Adrenal gland (tissue), 12 donors: ENCODE data around the gene MICU2. TPM values are rescaled to one million over a fixed set of nuclear protein-coding genes. Genes with fewer than 3 reads are reported as not detected.
"Not testable (repeated sequence)": the region's sequence is repeated elsewhere in the genome, so short reads cannot be mapped to it uniquely, and the experiment has no call there.

Experiments
- DNase-seq, 7 donors: peaks; one replicate each; pipeline ENCODE4 v3.0.0-alpha.2; 2019 to 2020
- H3K27ac ChIP-seq, 5 donors: fragments of 200-600 bp; sonication (generic) in 4 of 5; 1 replicate in 3 of 5; 2 replicates in 2 of 5; pipeline versions ENCODE4 v1.5.1 to v1.8.0; 2016 to 2020; ENCODE audit warnings: mild to moderate bottlenecking in 1 of 5
- H3K27me3 ChIP-seq: fragments of 200-600 bp; 2 replicates; pipeline ENCODE4 v1.8.0; 2021
- H3K36me3 ChIP-seq, 2 donors: fragments of 200-600 bp; replicated peaks in 1 of 2; 1 replicate in 1 of 2; 2 replicates in 1 of 2; pipeline versions ENCODE4 v1.5.1 to v1.8.0; 2018 to 2022
- H3K4me1 ChIP-seq, 2 donors: fragments of 200-600 bp; replicated peaks in 1 of 2; 1 replicate in 1 of 2; 2 replicates in 1 of 2; pipeline versions ENCODE4 v1.5.1 to v1.8.0; 2018 to 2021
- H3K4me3 ChIP-seq, 4 donors: fragments of 200-600 bp; sonication (generic) in 3 of 4; one replicate each; pipeline ENCODE4 v1.5.1; 2016 to 2018
- H3K9me3 ChIP-seq, 3 donors: fragments of 200-600 bp; sonication (generic) in 1 of 3; replicated peaks in 1 of 3; 1 replicate in 2 of 3; 2 replicates in 1 of 3; pipeline versions ENCODE4 v1.5.1 to v1.8.0; 2016 to 2021
- POLR2A ChIP-seq, 2 donors: fragments of 450-650 bp; IDR thresholded peaks; one replicate each; pipeline ENCODE4 v1.6.1; 2017; ENCODE audit warnings: antibody characterized with exemption in 2 of 2, mild to moderate bottlenecking in 2 of 2, moderate library complexity in 1 of 2
- WGBS, 4 donors: extraction: QIAGEN DNeasy Blood & Tissue Kit in 2 of 4; methylation state at CpG; one replicate each; pipeline versions ENCODE4 v1.1.5 to v1.1.7; 2013 to 2017; 5-methylcytosine and 5-hydroxymethylcytosine counted together
- intact Hi-C, 2 donors: fragments of 100-400 bp; cut with DNase I; formaldehyde crosslinking; loops; one replicate each; pipeline versions ENCODE4 v1.14.1 to v1.15.0; 2022 to 2023
- polyA plus RNA-seq, 3 donors: library from polyadenylated mRNA; stranded (reverse); fragments of 200-250 nt in 2 of 3; fragments of 350-450 nt in 1 of 3; fragmentation: Illumina TruSeq in 1 of 3; extraction: RNeasy Lipid Tissue Mini Kit (QIAGEN cat#74804) in 1 of 3; gene quantifications; one replicate each; pipeline ENCODE4 v1.2.3, GENCODE V29; 2013 to 2014
- total RNA-seq, 9 donors: library from RNA; depleted of rRNA in 4 of 9; stranded (reverse); fragments of >200 nt in 4 of 9; fragments of 120-200 nt in 1 of 9; fragmentation: NEBNext Ultra II Directional in 1 of 9; extraction: Animal tissue kit (Norgen Biotek cat#: 25700) in 1 of 9; gene quantifications; one replicate each; pipeline versions ENCODE4 v1.1.0 to v1.2.4, GENCODE V29; 2013 to 2023
- TF ChIP-seq, protein P1 (sequence below), 6 experiments: fragments of 450-650 bp in 4 of 6; fragments of 200-600 bp in 2 of 6; sonication (generic) in 1 of 6; IDR thresholded peaks; 1 replicate in 5 of 6; 2 replicates in 1 of 6; pipeline versions ENCODE4 v1.5.1 to v1.8.0; 2016 to 2021; ENCODE audit warnings: antibody characterized with exemption in 6 of 6, mild to moderate bottlenecking in 2 of 6, moderate library complexity in 1 of 6
- donor health status: healthy with polysubstance abuse.
- donor health status: Bipolar disorder and iron deficiency.
- donor health status: DM: yes; HTN: yes; CAD: no.
- donor health status: DM: no; HTN: no; CAD: no.
- donor health status: DM: no; HTN: no; CAD: no.
- donor health status: DM: yes; HTN: yes; CAD: no.

Gene MICU2
- total and polyA plus RNA-seq, 12 donors: 39.7 to 157 (median 59.7) TPM

DNA sequence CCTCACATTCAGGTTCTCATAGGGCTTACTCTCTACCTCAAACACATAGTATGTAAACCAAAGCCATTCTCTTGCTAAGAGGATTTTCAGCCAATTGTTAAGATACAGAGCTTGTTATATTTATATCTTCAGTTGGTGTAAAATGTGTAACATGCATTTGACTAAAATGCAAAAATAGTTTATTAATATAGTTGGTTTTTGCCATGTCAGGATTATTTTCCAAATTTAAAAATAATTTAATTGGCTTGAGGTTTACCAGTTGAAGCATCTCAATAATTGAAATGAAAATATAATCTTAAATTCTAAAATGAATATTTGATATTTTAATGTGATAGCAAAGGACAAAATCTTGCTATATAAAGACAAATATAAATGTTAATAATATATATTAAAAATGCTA lies 7.2 kb downstream of the MICU2 start:
- Histone ChIP-seq H3K9me3 (peaks cover 0 to 5% (median 0%) of the 10 kb centered on the region in 3 donors), H3K4me3 (no peak overlapping the region), H3K27ac (no peak overlapping the region), H3K36me3 (no peaks in the 10 kb centered on the region), H3K27me3 (no peaks in the 10 kb centered on the region), H3K4me1 (peaks cover 0 to 5% of the 10 kb centered on the region in 2 donors)
- intact Hi-C loops: no loop called here
- no peak for TF ChIP-seq POLR2A (IDR thresholded peaks at IDR 0.05)
- TF ChIP-seq, protein P1, sequence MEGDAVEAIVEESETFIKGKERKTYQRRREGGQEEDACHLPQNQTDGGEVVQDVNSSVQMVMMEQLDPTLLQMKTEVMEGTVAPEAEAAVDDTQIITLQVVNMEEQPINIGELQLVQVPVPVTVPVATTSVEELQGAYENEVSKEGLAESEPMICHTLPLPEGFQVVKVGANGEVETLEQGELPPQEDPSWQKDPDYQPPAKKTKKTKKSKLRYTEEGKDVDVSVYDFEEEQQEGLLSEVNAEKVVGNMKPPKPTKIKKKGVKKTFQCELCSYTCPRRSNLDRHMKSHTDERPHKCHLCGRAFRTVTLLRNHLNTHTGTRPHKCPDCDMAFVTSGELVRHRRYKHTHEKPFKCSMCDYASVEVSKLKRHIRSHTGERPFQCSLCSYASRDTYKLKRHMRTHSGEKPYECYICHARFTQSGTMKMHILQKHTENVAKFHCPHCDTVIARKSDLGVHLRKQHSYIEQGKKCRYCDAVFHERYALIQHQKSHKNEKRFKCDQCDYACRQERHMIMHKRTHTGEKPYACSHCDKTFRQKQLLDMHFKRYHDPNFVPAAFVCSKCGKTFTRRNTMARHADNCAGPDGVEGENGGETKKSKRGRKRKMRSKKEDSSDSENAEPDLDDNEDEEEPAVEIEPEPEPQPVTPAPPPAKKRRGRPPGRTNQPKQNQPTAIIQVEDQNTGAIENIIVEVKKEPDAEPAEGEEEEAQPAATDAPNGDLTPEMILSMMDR (IDR thresholded peaks at IDR 0.05): no peak
- no peak for DNase-seq

DNA sequence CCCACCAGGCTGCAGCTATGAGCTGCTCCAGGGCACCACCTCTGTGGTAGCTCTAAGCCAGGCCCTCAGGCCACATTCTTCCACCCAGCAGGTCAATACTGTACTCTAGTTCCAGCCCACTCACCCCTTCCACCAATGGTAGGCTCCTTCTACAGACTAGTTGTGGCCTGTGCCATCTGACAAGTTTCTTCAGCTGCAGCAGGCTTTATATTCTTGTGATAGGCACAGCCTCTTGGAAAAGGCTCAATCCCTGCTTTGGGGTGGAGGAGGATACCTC lies 8.5 kb downstream of the MICU2 start:
- Histone ChIP-seq H3K4me3 (no peak overlapping the region), H3K9me3 (peaks cover 0 to 5% (median 0%) of the 10 kb centered on the region in 3 donors), H3K4me1 (no peaks in the 10 kb centered on the region), H3K27ac (no peak overlapping the region), H3K27me3 (no peaks in the 10 kb centered on the region), H3K36me3 (no peaks in the 10 kb centered on the region)
- intact Hi-C loops: no loop called here
- no peak for DNase-seq
- no peak for TF ChIP-seq POLR2A (IDR thresholded peaks at IDR 0.05)
- TF ChIP-seq, protein P1 (IDR thresholded peaks at IDR 0.05): no peak

DNA sequence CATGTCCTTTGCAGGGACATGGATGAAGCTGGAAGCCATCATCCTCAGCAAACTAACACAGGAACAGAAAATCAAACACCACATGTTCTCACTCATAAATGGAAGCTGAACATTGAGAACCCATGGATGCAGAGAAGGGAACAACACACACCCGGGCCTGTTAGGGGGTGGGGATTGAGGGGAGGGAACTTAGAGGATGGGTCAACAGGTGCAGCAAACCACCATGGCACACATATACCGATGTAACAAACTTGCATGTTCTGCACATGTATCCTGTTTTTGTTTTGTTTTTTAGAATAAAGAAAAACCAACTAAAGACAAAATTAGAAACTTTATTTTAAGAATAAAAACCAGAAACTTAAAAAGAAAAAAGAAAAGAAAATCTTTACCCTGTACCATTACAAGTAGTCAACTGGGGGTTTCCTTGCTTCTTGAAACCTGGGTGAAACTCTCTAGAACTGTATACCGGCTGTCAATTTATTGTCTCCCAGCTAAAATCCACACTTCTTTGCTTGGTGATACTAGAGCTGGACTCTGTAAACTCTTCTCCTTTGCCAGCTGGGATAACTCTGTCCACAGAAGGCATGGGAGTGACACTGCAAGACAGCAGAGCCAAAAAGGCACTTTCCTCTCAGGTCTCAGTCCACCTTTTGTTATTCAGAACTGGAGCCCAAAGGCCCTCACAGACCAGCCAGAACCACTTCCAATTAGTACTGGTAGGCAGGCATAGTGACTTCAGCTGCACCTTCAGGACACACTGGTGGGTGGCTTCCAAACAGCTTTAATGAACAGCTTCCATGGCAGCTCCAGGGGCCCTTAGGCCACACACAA lies 9.0 kb downstream of the MICU2 start:
- H3K9me3 ChIP-seq: peaks cover 0 to 5% (median 0%) of the 10 kb centered on the region in 3 donors
- intact Hi-C loops: no loop called here
- H3K4me1 ChIP-seq: no peaks in the 10 kb centered on the region
- H3K27ac ChIP-seq: no peak overlapping the region
- WGBS, 4 donors: 62 to 91% (median 76%) methylated on average over 3 of the region's 3 CpGs
- no peak for DNase-seq
- TF ChIP-seq, protein P1 (IDR thresholded peaks at IDR 0.05): no peak
- no peak for TF ChIP-seq POLR2A (IDR thresholded peaks at IDR 0.05)
- H3K4me3 ChIP-seq: no peak overlapping the region
- no peaks in the 10 kb centered on the region for H3K36me3 ChIP-seq
- no peaks in the 10 kb centered on the region for H3K27me3 ChIP-seq

DNA sequence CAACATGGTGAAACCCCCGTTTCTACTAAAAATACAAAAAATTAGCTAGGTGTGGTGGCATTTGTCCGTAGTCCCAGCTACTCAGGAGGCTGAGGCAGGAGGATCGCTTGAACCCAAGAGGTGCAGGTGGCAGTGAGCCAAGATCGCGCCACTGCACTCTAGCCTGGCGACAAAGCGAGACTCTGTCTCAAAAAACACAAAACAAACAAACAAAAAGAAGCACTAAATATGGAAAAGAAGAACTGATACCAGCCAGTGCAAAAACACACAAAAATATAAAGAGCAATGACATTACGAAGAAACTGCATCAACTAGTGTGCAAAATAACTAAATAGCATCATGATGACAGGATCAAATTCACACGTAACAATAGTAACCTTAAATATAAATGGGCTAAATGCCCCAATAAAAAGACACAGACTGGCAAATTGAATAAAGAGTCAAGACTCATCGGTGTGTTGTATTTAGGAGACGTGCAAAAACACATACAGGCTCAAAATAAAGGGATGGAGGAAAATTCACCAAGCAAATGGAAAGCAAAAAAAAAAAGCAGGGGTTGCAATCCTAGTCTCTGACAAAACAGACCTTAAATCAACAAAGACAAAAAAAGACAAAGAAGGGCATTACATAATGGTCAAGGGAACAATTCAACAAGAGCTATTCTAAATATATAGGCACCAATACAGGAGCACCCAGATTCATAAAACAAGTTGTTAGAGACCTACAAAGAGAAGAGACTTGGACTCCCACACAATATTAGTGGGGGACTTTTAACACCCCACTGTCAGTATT lies 13.1 kb downstream of the MICU2 start:
- H3K4me3 ChIP-seq, H3K27ac ChIP-seq, H3K27me3 ChIP-seq, H3K36me3 ChIP-seq, DNase-seq, H3K9me3 ChIP-seq, H3K4me1 ChIP-seq, intact Hi-C loops: not testable (repeated sequence)
- 93 to 95% (median 94%) methylated on average over 11 of the region's 11 CpGs for WGBS, 4 donors
